Kidney epithelial cell (primary cell): Measurements from ENCODE around the gene OLFM2. TPM values are rescaled to one million over a fixed set of nuclear protein-coding genes. Genes with fewer than 3 reads are reported as not detected.
"Not testable (repeated sequence)": the region's sequence is repeated elsewhere in the genome, so short reads cannot be mapped to it uniquely, and the experiment has no call there.

Experiments used
- DNase-seq: peaks from one replicate; pipeline ENCODE4 v3.0.0-alpha.2; 2010; ENCODE audit warnings: low read depth
- H3K27me3 ChIP-seq: 2 replicates; pipeline ENCODE4 v1.6.0; 2011; ENCODE audit warnings: low read length; ENCODE audit not compliant: control insufficient read depth, insufficient read depth
- H3K36me3 ChIP-seq: 2 replicates; pipeline ENCODE4 v1.5.1; 2011; ENCODE audit warnings: low read length; ENCODE audit not compliant: control insufficient read depth, insufficient read depth
- H3K4me3 ChIP-seq: 2 replicates; pipeline ENCODE4 v1.5.1; 2011; ENCODE audit warnings: low read depth, mild to moderate bottlenecking, control low read depth, low read length
- total RNA-seq: library from RNA; depleted of rRNA; stranded (reverse); fragments of >200 nt; gene quantifications from 2 replicates; pipeline ENCODE4 v1.2.3, GENCODE V29; 2015
- TF ChIP-seq, protein P1 (sequence below): IDR thresholded peaks from 2 replicates; pipeline ENCODE4 v1.5.1; 2011; ENCODE audit warnings: mild to moderate bottlenecking, moderate library complexity, low read length, control low read depth, inconsistent platforms; ENCODE audit not compliant: insufficient read depth, poor library complexity, severe bottlenecking

Gene OLFM2
- total RNA-seq, 1 donor from 2014 or later, result 15.8 TPM

DNA sequence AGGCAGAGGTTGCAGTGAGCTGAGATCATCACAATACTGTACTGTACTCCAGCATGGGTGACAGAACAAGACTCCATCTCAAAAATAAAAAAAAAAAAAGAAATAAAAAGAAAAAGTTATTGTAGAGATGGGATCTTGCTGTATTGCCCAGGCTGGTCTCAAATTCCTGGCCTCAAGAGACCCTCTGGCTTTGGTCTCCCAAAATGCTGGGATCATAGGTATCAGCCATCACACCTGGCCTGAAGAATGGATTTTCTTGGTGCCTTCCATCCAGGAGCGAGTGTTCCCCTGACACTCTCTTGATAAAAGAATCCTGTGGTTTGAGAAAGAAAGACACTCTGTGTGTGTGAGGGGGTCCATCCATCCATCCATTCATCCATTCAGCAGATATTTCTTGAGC, 4.7 kb downstream of the OLFM2 start:
- TF ChIP-seq, protein P1, sequence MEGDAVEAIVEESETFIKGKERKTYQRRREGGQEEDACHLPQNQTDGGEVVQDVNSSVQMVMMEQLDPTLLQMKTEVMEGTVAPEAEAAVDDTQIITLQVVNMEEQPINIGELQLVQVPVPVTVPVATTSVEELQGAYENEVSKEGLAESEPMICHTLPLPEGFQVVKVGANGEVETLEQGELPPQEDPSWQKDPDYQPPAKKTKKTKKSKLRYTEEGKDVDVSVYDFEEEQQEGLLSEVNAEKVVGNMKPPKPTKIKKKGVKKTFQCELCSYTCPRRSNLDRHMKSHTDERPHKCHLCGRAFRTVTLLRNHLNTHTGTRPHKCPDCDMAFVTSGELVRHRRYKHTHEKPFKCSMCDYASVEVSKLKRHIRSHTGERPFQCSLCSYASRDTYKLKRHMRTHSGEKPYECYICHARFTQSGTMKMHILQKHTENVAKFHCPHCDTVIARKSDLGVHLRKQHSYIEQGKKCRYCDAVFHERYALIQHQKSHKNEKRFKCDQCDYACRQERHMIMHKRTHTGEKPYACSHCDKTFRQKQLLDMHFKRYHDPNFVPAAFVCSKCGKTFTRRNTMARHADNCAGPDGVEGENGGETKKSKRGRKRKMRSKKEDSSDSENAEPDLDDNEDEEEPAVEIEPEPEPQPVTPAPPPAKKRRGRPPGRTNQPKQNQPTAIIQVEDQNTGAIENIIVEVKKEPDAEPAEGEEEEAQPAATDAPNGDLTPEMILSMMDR, result no peak
- DNase-seq, result no peak
- Histone ChIP-seq H3K27me3 (peaks cover 28% of the 10 kb centered on the region), H3K36me3 (no peaks in the 10 kb centered on the region), H3K4me3 (no peak overlapping the region)

- no peaks in the 10 kb centered on the region for H3K36me3 ChIP-seq
- DNase-seq, result no peak
- TF ChIP-seq, protein P1, result no peak
These were observed 12.9 kb downstream of the OLFM2 start for GRCh38 chr19:9923440-9923839.

GRCh38 chr19:9922782-9923379, 13.4 kb downstream of the OLFM2 start:
- not testable (repeated sequence) for DNase-seq

More at GRCh38 chr19:9923440-9923839, 12.9 kb downstream of the OLFM2 start:
- Histone ChIP-seq H3K4me3 (no peak overlapping the region), H3K27me3 (no peaks in the 10 kb centered on the region)

GRCh38 chr19:9917321-9917720, 19.0 kb downstream of the OLFM2 start:
- no peaks in the 10 kb centered on the region for H3K36me3 ChIP-seq
- no peak overlapping the region for H3K4me3 ChIP-seq
- TF ChIP-seq, protein P1, result no peak
- peaks cover 15% of the 10 kb centered on the region for H3K27me3 ChIP-seq
- DNase-seq, result no peak

More at GRCh38 chr19:9922782-9923379, 13.4 kb downstream of the OLFM2 start:
- H3K36me3 ChIP-seq, H3K4me3 ChIP-seq, H3K27me3 ChIP-seq: not testable (repeated sequence)

GRCh38 chr19:9916719-9917118, 19.6 kb downstream of the OLFM2 start:
- no peak overlapping the region for H3K4me3 ChIP-seq
- H3K36me3 ChIP-seq, result no peaks in the 10 kb centered on the region
- TF ChIP-seq, protein P1, result no peak
- H3K27me3 ChIP-seq, result peaks cover 21% of the 10 kb centered on the region
- DNase-seq, result no peak

DNA sequence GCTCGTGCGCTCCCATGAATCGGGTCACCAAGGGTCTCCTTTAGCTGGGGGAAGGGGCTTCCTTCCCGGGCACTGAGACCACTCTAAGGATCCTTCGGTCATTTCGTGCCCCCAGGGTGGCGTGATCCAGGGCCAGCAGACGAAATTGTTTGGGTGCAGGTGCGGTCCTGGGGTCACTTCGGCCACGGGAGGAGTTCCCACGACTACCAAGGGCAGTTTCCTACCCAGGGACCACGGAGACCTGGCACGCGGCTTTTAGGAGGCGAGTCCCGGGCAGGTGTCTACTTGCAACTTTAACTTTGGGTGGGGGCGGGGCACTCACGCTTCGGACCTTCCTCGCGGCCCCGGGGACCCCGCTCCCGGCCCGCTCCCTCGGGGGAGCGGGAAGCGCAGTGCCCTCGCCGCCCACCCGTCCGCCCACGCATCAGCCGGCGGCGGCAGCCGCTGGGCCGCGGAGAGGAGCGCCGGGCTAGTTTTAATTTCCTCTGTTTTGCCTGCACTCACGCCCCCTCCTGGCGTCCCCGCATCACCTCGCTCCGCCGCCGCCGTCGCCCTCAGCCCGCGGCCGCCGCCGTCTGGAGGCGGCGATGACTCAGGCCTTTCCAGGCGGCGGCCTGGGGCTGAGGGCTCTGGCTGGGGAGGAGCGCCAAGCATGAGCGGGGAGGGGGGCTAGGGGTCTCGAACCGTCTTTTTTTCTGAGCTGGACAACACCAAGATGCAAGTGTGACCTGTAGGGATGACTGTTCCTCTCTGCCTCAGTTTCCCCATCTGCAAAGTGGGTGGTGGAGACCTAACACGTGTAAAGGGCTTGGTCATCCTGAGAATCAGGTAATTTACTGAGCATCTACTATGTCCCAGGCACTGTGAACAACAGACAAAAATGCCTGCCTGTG, 21.8 kb downstream of the OLFM2 start:
- peak overlapping the region; percentile 39 for H3K4me3 ChIP-seq
- no peak for DNase-seq
- peaks cover 26% of the 10 kb centered on the region for H3K27me3 ChIP-seq
- TF ChIP-seq, protein P1, result peak; percentile 35
- H3K36me3 ChIP-seq, result no peaks in the 10 kb centered on the region
